Liver (tissue), 9 donors: Measurements from ENCODE around the gene LSM6. TPM values are rescaled to one million over a fixed set of nuclear protein-coding genes. Genes with fewer than 3 reads are reported as not detected.

Experiments
- DNase-seq: peaks from one replicate; pipeline ENCODE4 v3.0.0-alpha.2; 2017; ENCODE audit warnings: low spot score
- H3K27ac ChIP-seq, 2 donors: one replicate each; pipeline ENCODE4 v1.7.0; 2013; ENCODE audit warnings: inconsistent platforms in 2 of 2, low read length in 2 of 2, control low read depth in 1 of 2, low read depth in 1 of 2, mild to moderate bottlenecking in 1 of 2
- H3K27me3 ChIP-seq, 4 donors: one replicate each; pipeline versions ENCODE4 v1.6.1 to v1.7.0; 2013; ENCODE audit warnings: low read length in 3 of 4, inconsistent platforms in 1 of 4, mild to moderate bottlenecking in 1 of 4, moderate library complexity in 1 of 4; ENCODE audit not compliant: control insufficient read depth in 4 of 4, insufficient read depth in 4 of 4
- H3K36me3 ChIP-seq, 4 donors: one replicate each; pipeline versions ENCODE4 v1.6.1 to v1.7.0; 2013; ENCODE audit warnings: low read length in 3 of 4, mild to moderate bottlenecking in 3 of 4, low read depth in 1 of 4, moderate library complexity in 1 of 4; ENCODE audit not compliant: control insufficient read depth in 4 of 4, insufficient read depth in 3 of 4
- H3K4me1 ChIP-seq, 4 donors: one replicate each; pipeline versions ENCODE4 v1.6.1 to v1.7.0; 2013; ENCODE audit warnings: low read length in 3 of 4, mild to moderate bottlenecking in 3 of 4, moderate library complexity in 1 of 4; ENCODE audit not compliant: control insufficient read depth in 4 of 4, insufficient read depth in 4 of 4
- H3K4me3 ChIP-seq, 3 donors: one replicate each; pipeline versions ENCODE4 v1.6.1 to v1.7.0; 2013; ENCODE audit warnings: low read length in 3 of 3, control low read depth in 1 of 3, low read depth in 1 of 3, mild to moderate bottlenecking in 1 of 3
- H3K9ac ChIP-seq, 2 donors: one replicate each; pipeline ENCODE4 v1.7.0; 2013; ENCODE audit warnings: low read length in 2 of 2, mild to moderate bottlenecking in 2 of 2, moderate library complexity in 2 of 2, control low read depth in 1 of 2, low read depth in 1 of 2
- H3K9me3 ChIP-seq, 4 donors: one replicate each; pipeline versions ENCODE4 v1.6.1 to v1.7.0; 2013; ENCODE audit warnings: low read length in 3 of 4; ENCODE audit not compliant: control insufficient read depth in 4 of 4
- ATF3 ChIP-seq: IDR thresholded peaks from 2 replicates; pipeline ENCODE4 v1.6.1; 2016; ENCODE audit warnings: antibody characterized with exemption
- CTCF ChIP-seq: fragments of 150-350 bp; IDR thresholded peaks from 2 replicates; pipeline ENCODE4 v1.5.1; 2017; ENCODE audit warnings: improper control_type of control experiment, low read depth, low read length; ENCODE audit not compliant: missing input control
- FOXA1 ChIP-seq: IDR thresholded peaks from 2 replicates; pipeline ENCODE4 v1.6.1; 2016; ENCODE audit warnings: antibody characterized with exemption
- FOXA2 ChIP-seq: IDR thresholded peaks from 2 replicates; pipeline ENCODE4 v1.6.1; 2016; ENCODE audit warnings: antibody characterized with exemption
- GABPA ChIP-seq, 2 donors: IDR thresholded peaks in 1 of 2; conservative IDR thresholded peaks in 1 of 2; 2 replicates each; pipeline ENCODE4 v1.6.1; 2016; ENCODE audit warnings: antibody characterized with exemption in 2 of 2, mild to moderate bottlenecking in 1 of 2, moderate library complexity in 1 of 2
- HNF4A ChIP-seq, 2 donors: conservative IDR thresholded peaks; 2 replicates each; pipeline ENCODE4 v1.6.1; 2016; ENCODE audit warnings: antibody characterized with exemption in 2 of 2, mild to moderate bottlenecking in 2 of 2
- JUND ChIP-seq, 2 donors: IDR thresholded peaks; 2 replicates each; pipeline ENCODE4 v1.6.1; 2016; ENCODE audit warnings: antibody characterized with exemption in 2 of 2
- MAX ChIP-seq: IDR thresholded peaks from 2 replicates; pipeline ENCODE4 v1.6.1; 2016; ENCODE audit warnings: antibody characterized with exemption
- NR2F2 ChIP-seq: IDR thresholded peaks from 2 replicates; pipeline ENCODE4 v1.6.1; 2016; ENCODE audit warnings: antibody characterized with exemption
- RAD21 ChIP-seq, 2 donors: IDR thresholded peaks; 2 replicates each; pipeline ENCODE4 v1.6.1; 2016; ENCODE audit warnings: antibody characterized with exemption in 2 of 2, mild to moderate bottlenecking in 2 of 2
- REST ChIP-seq: IDR thresholded peaks from 2 replicates; pipeline ENCODE4 v1.6.1; 2016; ENCODE audit warnings: antibody characterized with exemption, mild to moderate bottlenecking
- RXRA ChIP-seq, 2 donors: IDR thresholded peaks; 2 replicates each; pipeline ENCODE4 v1.6.1; 2017 to 2018; ENCODE audit warnings: antibody characterized with exemption in 2 of 2, mild to moderate bottlenecking in 1 of 2
- SP1 ChIP-seq: IDR thresholded peaks from 2 replicates; pipeline ENCODE4 v1.6.1; 2018; ENCODE audit warnings: antibody characterized with exemption, mild to moderate bottlenecking
- TAF1 ChIP-seq: conservative IDR thresholded peaks from 2 replicates; pipeline ENCODE4 v1.6.1; 2016; ENCODE audit warnings: antibody characterized with exemption, mild to moderate bottlenecking
- YY1 ChIP-seq: IDR thresholded peaks from 2 replicates; pipeline ENCODE4 v1.6.1; 2016; ENCODE audit warnings: antibody characterized with exemption, mild to moderate bottlenecking
- WGBS: extraction: QIAGEN DNeasy Blood & Tissue Kit; methylation state at CpG from one replicate; pipeline ENCODE4 v1.1.7; 2013; 5-methylcytosine and 5-hydroxymethylcytosine counted together
- polyA plus RNA-seq, 2 donors: library from polyadenylated mRNA; stranded (reverse) in 1 of 2; unstranded in 1 of 2; fragments of 200-250 nt in 1 of 2; fragments of >200 nt in 1 of 2; fragmentation: Nextera tagmentation in 1 of 2; extraction: Ambion mirVana in 1 of 2; gene quantifications; one replicate each; pipeline versions ENCODE4 v1.2.1 to v1.2.3, GENCODE V29; 2013 to 2015
- total RNA-seq, 2 donors: library from RNA; depleted of rRNA; stranded (reverse); fragments of >200 nt; gene quantifications; one replicate each; pipeline ENCODE4 v1.2.3, GENCODE V29; 2014
- donor health status: healthy.
- donor health status: healthy.
- donor health status: healthy.
- donor health status: healthy.
- donor health status: healthy.

The LSM6 gene
- total and polyA plus RNA-seq, 4 donors, result 14.7 to 26.9 (median 24.2) TPM

GRCh38 chr4:146143888-146144287 lies 31.6 kb upstream of the LSM6 start:
- Histone ChIP-seq H3K27me3 (peaks cover 0 to 5% (median 1%) of the 10 kb centered on the region in 4 donors), H3K36me3 (no peaks in the 10 kb centered on the region), H3K4me3 (no peak overlapping the region), H3K9me3 (no peaks in the 10 kb centered on the region), H3K4me1 (no peaks in the 10 kb centered on the region), H3K27ac (no peak overlapping the region), H3K9ac (no peak overlapping the region)
- DNase-seq, result no peak
- WGBS, result 92% methylated on average over 3 of the region's 3 CpGs
- TF ChIP-seq FOXA2 (no peak), CTCF (no peak), MAX (no peak), SP1 (no peak), RAD21 (IDR thresholded peaks at IDR 0.05) (no peak), YY1 (no peak), GABPA (IDR thresholded peaks at IDR 0.05 in 1 of 2, conservative IDR thresholded peaks at IDR 0.05 in 1 of 2) (no peak), REST (no peak), NR2F2 (no peak)

- Histone ChIP-seq H3K9me3 (no peaks in the 10 kb centered on the region), H3K27ac (no peak overlapping the region), H3K9ac (no peak overlapping the region), H3K4me3 (no peak overlapping the region), H3K36me3 (no peaks in the 10 kb centered on the region), H3K27me3 (peaks cover 0 to 2% (median 0%) of the 10 kb centered on the region in 4 donors), H3K4me1 (no peaks in the 10 kb centered on the region)
- WGBS, result 77% methylated on average over 3 of the region's 3 CpGs
- TF ChIP-seq FOXA2 (no peak), HNF4A (conservative IDR thresholded peaks at IDR 0.05) (no peak), CTCF (no peak), GABPA (IDR thresholded peaks at IDR 0.05 in 1 of 2, conservative IDR thresholded peaks at IDR 0.05 in 1 of 2) (no peak), TAF1 (no peak), SP1 (no peak), REST (no peak), YY1 (no peak), MAX (no peak), FOXA1 (no peak), ATF3 (no peak), NR2F2 (no peak), JUND (IDR thresholded peaks at IDR 0.05) (no peak), RXRA (IDR thresholded peaks at IDR 0.05) (no peak)
- DNase-seq, result no peak
Measured at GRCh38 chr4:146146918-146147317, 28.6 kb upstream of the LSM6 start.
